HUES48 (cell line): Measurements from ENCODE around the gene UBXN2A.
A peak's percentile ranks its signal among the peaks of the same experiment; 100 is the strongest.
"Not testable (repeated sequence)": the region's sequence is repeated elsewhere in the genome, so short reads cannot be mapped to it uniquely, and the experiment has no call there.

Source experiments
- H3K27ac ChIP-seq: one replicate; pipeline ENCODE4 v1.7.0; 2013; ENCODE audit warnings: low read depth, low read length, inconsistent platforms
- H3K27me3 ChIP-seq: 2 replicates; pipeline ENCODE4 v1.6.1; 2013; ENCODE audit warnings: mild to moderate bottlenecking, low read length; ENCODE audit not compliant: control insufficient read depth, insufficient read depth
- H3K36me3 ChIP-seq: 2 replicates; pipeline ENCODE4 v1.6.1; 2013; ENCODE audit warnings: low read length; ENCODE audit not compliant: control insufficient read depth, insufficient read depth
- H3K4me1 ChIP-seq: 2 replicates; pipeline ENCODE4 v1.6.1; 2013; ENCODE audit warnings: mild to moderate bottlenecking, low read length; ENCODE audit not compliant: control insufficient read depth, insufficient read depth
- H3K4me3 ChIP-seq: 2 replicates; pipeline ENCODE4 v1.5.1; 2013; ENCODE audit warnings: mild to moderate bottlenecking, low read depth, low read length
- H3K9ac ChIP-seq: 2 replicates; pipeline ENCODE4 v1.6.1; 2013; ENCODE audit warnings: mild to moderate bottlenecking, low read depth, low read length, moderate library complexity
- H3K9me3 ChIP-seq: 2 replicates; pipeline ENCODE4 v1.6.1; 2013; ENCODE audit warnings: low read length; ENCODE audit not compliant: control insufficient read depth, insufficient read depth

The UBXN2A gene

GRCh38 chr2:23943666-23944065 is 3.4 kb downstream of the UBXN2A start:
- Histone ChIP-seq H3K9ac (no peak overlapping the region), H3K36me3 (no peaks in the 10 kb centered on the region), H3K27me3 (no peaks in the 10 kb centered on the region), H3K9me3 (no peaks in the 10 kb centered on the region), H3K4me3 (no peak overlapping the region), H3K4me1 (peaks cover 12% of the 10 kb centered on the region; the same call in 1 of the 2 replicates), H3K27ac (no peak overlapping the region)

- H3K9ac ChIP-seq, result no peak overlapping the region
- H3K4me1 ChIP-seq, result 0 out of 2 replicates have a peak, but pooled peaks cover 6% of the 10 kb centered on the region
- H3K27ac ChIP-seq, result peak overlapping the region; percentile 39
- no peaks in the 10 kb centered on the region for H3K27me3 ChIP-seq
- H3K4me3 ChIP-seq, result no peak overlapping the region
- H3K36me3 ChIP-seq, result no peaks in the 10 kb centered on the region
- no peaks in the 10 kb centered on the region for H3K9me3 ChIP-seq
Measured at GRCh38 chr2:23944527-23944926, 4.3 kb downstream of the UBXN2A start.

GRCh38 chr2:23944976-23945375 is 4.7 kb downstream of the UBXN2A start:
- H3K36me3 ChIP-seq, result no peaks in the 10 kb centered on the region
- 0 out of 2 replicates have a peak, but pooled peaks cover 6% of the 10 kb centered on the region for H3K4me1 ChIP-seq
- no peak overlapping the region for H3K4me3 ChIP-seq
- H3K27ac ChIP-seq, result no peak overlapping the region
- H3K9me3 ChIP-seq, result no peaks in the 10 kb centered on the region
- no peaks in the 10 kb centered on the region for H3K27me3 ChIP-seq
- no peak overlapping the region for H3K9ac ChIP-seq

- H3K9me3 ChIP-seq, result no peaks in the 10 kb centered on the region
- H3K27ac ChIP-seq, result no peak overlapping the region
- H3K27me3 ChIP-seq, result no peaks in the 10 kb centered on the region
- no peaks in the 10 kb centered on the region for H3K4me1 ChIP-seq
- no peak overlapping the region for H3K4me3 ChIP-seq
- no peaks in the 10 kb centered on the region for H3K36me3 ChIP-seq
- H3K9ac ChIP-seq, result no peak overlapping the region
Measured at GRCh38 chr2:23947350-23947749, 7.1 kb downstream of the UBXN2A start.

GRCh38 chr2:23952558-23952957 is 12.3 kb downstream of the UBXN2A start:
- H3K9ac ChIP-seq, H3K27ac ChIP-seq, H3K4me3 ChIP-seq, H3K27me3 ChIP-seq, H3K4me1 ChIP-seq, H3K36me3 ChIP-seq, H3K9me3 ChIP-seq: not testable (repeated sequence)

- no peaks in the 10 kb centered on the region for H3K27me3 ChIP-seq
- H3K27ac ChIP-seq, result no peak overlapping the region
- no peaks in the 10 kb centered on the region for H3K4me1 ChIP-seq
- H3K9ac ChIP-seq, result no peak overlapping the region
- H3K4me3 ChIP-seq, result no peak overlapping the region
- H3K36me3 ChIP-seq, result peaks cover 1% of the 10 kb centered on the region; the same call in 1 of the 2 replicates
- no peaks in the 10 kb centered on the region for H3K9me3 ChIP-seq
Measured at GRCh38 chr2:23953625-23954024, 13.4 kb downstream of the UBXN2A start.

GRCh38 chr2:23954325-23955014 is 14.2 kb downstream of the UBXN2A start:
- Histone ChIP-seq H3K4me1 (no peaks in the 10 kb centered on the region), H3K9ac (no peak overlapping the region), H3K27ac (no peak overlapping the region), H3K9me3 (no peaks in the 10 kb centered on the region), H3K27me3 (no peaks in the 10 kb centered on the region), H3K36me3 (peaks cover 5% of the 10 kb centered on the region; the same call in 1 of the 2 replicates), H3K4me3 (no peak overlapping the region)

GRCh38 chr2:23967846-23968245 is 27.6 kb downstream of the UBXN2A start:
- Histone ChIP-seq H3K9ac (no peak overlapping the region), H3K9me3 (no peaks in the 10 kb centered on the region), H3K4me1 (no peaks in the 10 kb centered on the region), H3K36me3 (peaks cover 8% of the 10 kb centered on the region), H3K27ac (no peak overlapping the region), H3K27me3 (no peaks in the 10 kb centered on the region), H3K4me3 (no peak overlapping the region)

- H3K27ac ChIP-seq, result no peak overlapping the region
- H3K36me3 ChIP-seq, result peaks cover 44% of the 10 kb centered on the region
- H3K9ac ChIP-seq, result no peak overlapping the region
- no peaks in the 10 kb centered on the region for H3K9me3 ChIP-seq
- no peaks in the 10 kb centered on the region for H3K27me3 ChIP-seq
- no peaks in the 10 kb centered on the region for H3K4me1 ChIP-seq
- H3K4me3 ChIP-seq, result no peak overlapping the region
Measured at GRCh38 chr2:23976883-23977282, 36.6 kb downstream of the UBXN2A start.

GRCh38 chr2:23988371-23988770 is 48.1 kb downstream of the UBXN2A start:
- Histone ChIP-seq H3K27me3 (no peaks in the 10 kb centered on the region), H3K36me3 (peaks cover 25% of the 10 kb centered on the region), H3K9me3 (no peaks in the 10 kb centered on the region), H3K4me1 (peaks cover 12% of the 10 kb centered on the region), H3K9ac (no peak overlapping the region), H3K4me3 (no peak overlapping the region), H3K27ac (no peak overlapping the region)

- H3K4me3 ChIP-seq, result no peak overlapping the region; the same call in 1 of the 2 replicates
- no peak overlapping the region for H3K9ac ChIP-seq
- H3K27ac ChIP-seq, result peak overlapping the region; percentile 50
- H3K27me3 ChIP-seq, result no peaks in the 10 kb centered on the region
- no peaks in the 10 kb centered on the region for H3K9me3 ChIP-seq
- H3K36me3 ChIP-seq, result peaks cover 9% of the 10 kb centered on the region; the same call in 1 of the 2 replicates
- H3K4me1 ChIP-seq, result peaks cover 16% of the 10 kb centered on the region
Measured at GRCh38 chr2:23992931-23993330, 52.7 kb downstream of the UBXN2A start.
